ENCODE measurements around the gene RAPGEF1.
A peak's percentile ranks its signal among the peaks of the same experiment; 100 is the strongest.

RAPGEF1 gene

GRCh38 chr9:131621551-131622358 is 118.1 kb downstream of the RAPGEF1 start:
- no peak for DNase-seq

GRCh38 chr9:131620764-131621520 is 118.9 kb downstream of the RAPGEF1 start:
- no peak for DNase-seq

- no peak for DNase-seq
Measured at GRCh38 chr9:131619680-131620079, 120.2 kb downstream of the RAPGEF1 start.

- no peak for DNase-seq
Measured at GRCh38 chr9:131618785-131619184, 121.1 kb downstream of the RAPGEF1 start.

- DNase-seq, result no peak
Measured at GRCh38 chr9:131618071-131618479, 121.8 kb downstream of the RAPGEF1 start.

GRCh38 chr9:131617611-131618010 is 122.3 kb downstream of the RAPGEF1 start:
- no peak for DNase-seq

- no peak for DNase-seq
Measured at GRCh38 chr9:131616983-131617604, 122.8 kb downstream of the RAPGEF1 start.

GRCh38 chr9:131614340-131614915 is 125.4 kb downstream of the RAPGEF1 start:
- no peak for DNase-seq

GRCh38 chr9:131613921-131614320 is 126.0 kb downstream of the RAPGEF1 start:
- DNase-seq, result no peak

- DNase-seq, result no peak
Measured at GRCh38 chr9:131612851-131613250, 127.0 kb downstream of the RAPGEF1 start.

- DNase-seq, result no peak
Measured at GRCh38 chr9:131611586-131612315, 128.1 kb downstream of the RAPGEF1 start.

- no peak for DNase-seq
Measured at GRCh38 chr9:131610231-131610761, 129.6 kb downstream of the RAPGEF1 start.

- peak; percentile 46 for DNase-seq
Measured at GRCh38 chr9:131609099-131609830, 130.6 kb downstream of the RAPGEF1 start.

GRCh38 chr9:131608493-131609037 is 131.3 kb downstream of the RAPGEF1 start:
- DNase-seq, result peak; percentile 54

- DNase-seq, result no peak
Measured at GRCh38 chr9:131607591-131607990, 132.3 kb downstream of the RAPGEF1 start.

GRCh38 chr9:131606896-131607567 is 132.8 kb downstream of the RAPGEF1 start:
- no peak for DNase-seq

- DNase-seq, result no peak
Measured at GRCh38 chr9:131605770-131606590, 133.9 kb downstream of the RAPGEF1 start.

GRCh38 chr9:131603711-131604439 is 136.0 kb downstream of the RAPGEF1 start:
- no peak for DNase-seq

- DNase-seq, result no peak
Measured at GRCh38 chr9:131603199-131603598, 136.7 kb downstream of the RAPGEF1 start.
